H9 (cell line): ENCODE data around the gene TGFBR2. TPM values are rescaled to one million over a fixed set of nuclear protein-coding genes. Genes with fewer than 3 reads are reported as not detected.

Source experiments
- DNase-seq: peaks from one replicate; pipeline ENCODE4 v3.0.0-alpha.2; 2017
- H2AFZ ChIP-seq: one replicate; pipeline ENCODE4 v1.6.1; 2013; ENCODE audit warnings: mild to moderate bottlenecking, low read length, control low read depth, moderate library complexity
- H2AK5ac ChIP-seq: 2 replicates; pipeline ENCODE4 v1.6.1; 2013; ENCODE audit warnings: low read length, control low read depth, mixed read lengths; ENCODE audit not compliant: insufficient read length
- H2BK120ac ChIP-seq: one replicate; pipeline ENCODE4 v1.6.1; 2013; ENCODE audit warnings: low read depth, mild to moderate bottlenecking, low read length, control low read depth, inconsistent platforms; ENCODE audit not compliant: poor library complexity, severe bottlenecking
- H2BK12ac ChIP-seq: 2 replicates; pipeline ENCODE4 v1.6.1; 2013; ENCODE audit warnings: low read length, control low read depth, mixed read lengths, low read depth; ENCODE audit not compliant: insufficient read length
- H2BK15ac ChIP-seq: 2 replicates; pipeline ENCODE4 v1.6.1; 2013; ENCODE audit warnings: low read depth, low read length, control low read depth
- H2BK20ac ChIP-seq: one replicate; pipeline ENCODE4 v1.6.1; 2013; ENCODE audit warnings: low read depth, mild to moderate bottlenecking, low read length, control low read depth, inconsistent platforms; ENCODE audit not compliant: poor library complexity, severe bottlenecking
- H2BK5ac ChIP-seq: 2 replicates; pipeline ENCODE4 v1.6.1; 2013; ENCODE audit warnings: low read length, control low read depth, mixed read lengths; ENCODE audit not compliant: insufficient read length
- H3K14ac ChIP-seq: 2 replicates; pipeline ENCODE4 v1.6.1; 2013; ENCODE audit warnings: low read length, control low read depth; ENCODE audit not compliant: insufficient read depth
- H3K18ac ChIP-seq: 2 replicates; pipeline ENCODE4 v1.6.1; 2013; ENCODE audit warnings: low read depth, mild to moderate bottlenecking, mixed read lengths, low read length, control low read depth; ENCODE audit not compliant: insufficient read length
- H3K23ac ChIP-seq: 2 replicates; pipeline ENCODE4 v1.6.1; 2013; ENCODE audit warnings: low read length, control low read depth, mixed read lengths, low read depth; ENCODE audit not compliant: insufficient read length
- H3K23me2 ChIP-seq: 2 replicates; pipeline ENCODE4 v1.6.1; 2013; ENCODE audit warnings: low read depth, mild to moderate bottlenecking, mixed read lengths, low read length, control low read depth; ENCODE audit not compliant: insufficient read length, poor library complexity, severe bottlenecking
- H3K27ac ChIP-seq: 2 replicates; pipeline ENCODE4 v1.5.1; 2013; ENCODE audit warnings: low read length, control low read depth, mixed read lengths, low read depth; ENCODE audit not compliant: insufficient read length
- H3K27me3 ChIP-seq: 2 replicates; pipeline ENCODE4 v1.6.1; 2013; ENCODE audit warnings: low read length, control low read depth, inconsistent platforms; ENCODE audit not compliant: insufficient read depth
- H3K4ac ChIP-seq: 2 replicates; pipeline ENCODE4 v1.6.1; 2013; ENCODE audit warnings: low read depth, mild to moderate bottlenecking, control low read depth, inconsistent platforms, low read length, moderate library complexity
- H3K4me1 ChIP-seq: 2 replicates; pipeline ENCODE4 v1.6.1; 2013; ENCODE audit warnings: low read length, control low read depth, inconsistent platforms; ENCODE audit not compliant: insufficient read depth
- H3K4me2 ChIP-seq: 2 replicates; pipeline ENCODE4 v1.6.1; 2013; ENCODE audit warnings: low read length, control low read depth, mixed read lengths; ENCODE audit not compliant: insufficient read length, insufficient read depth
- H3K56ac ChIP-seq: 2 replicates; pipeline ENCODE4 v1.6.1; 2013; ENCODE audit warnings: low read depth, mild to moderate bottlenecking, mixed read lengths, low read length, control low read depth; ENCODE audit not compliant: insufficient read length
- H3K79me1 ChIP-seq: 2 replicates; pipeline ENCODE4 v1.6.1; 2013; ENCODE audit warnings: low read depth, mild to moderate bottlenecking, moderate library complexity, low read length, control low read depth, inconsistent platforms; ENCODE audit not compliant: insufficient read depth, poor library complexity, severe bottlenecking
- H3K79me2 ChIP-seq: 2 replicates; pipeline ENCODE4 v1.6.1; 2013; ENCODE audit warnings: low read length, control low read depth, inconsistent platforms; ENCODE audit not compliant: insufficient read depth
- H3K9ac ChIP-seq: 2 replicates; pipeline ENCODE4 v1.6.1; 2013; ENCODE audit warnings: low read length, control low read depth, mixed read lengths; ENCODE audit not compliant: insufficient read length; ENCODE audit errors: extremely low read depth
- H3K9me3 ChIP-seq: one replicate; pipeline ENCODE4 v1.6.1; 2013; ENCODE audit warnings: low read depth, low read length, inconsistent platforms; ENCODE audit not compliant: control insufficient read depth
- H3T11ph ChIP-seq: one replicate; pipeline ENCODE4 v1.6.1; 2013; ENCODE audit warnings: mild to moderate bottlenecking, low read length, control low read depth, inconsistent platforms
- H4K20me1 ChIP-seq: one replicate; pipeline ENCODE4 v1.6.1; 2013; ENCODE audit not compliant: control insufficient read depth, insufficient read length, insufficient read depth
- H4K5ac ChIP-seq: 2 replicates; pipeline ENCODE4 v1.6.1; 2013; ENCODE audit warnings: low read depth, mild to moderate bottlenecking, mixed read lengths, low read length, control low read depth; ENCODE audit not compliant: insufficient read length
- H4K8ac ChIP-seq: replicated peaks from 2 replicates; pipeline ENCODE4 v1.6.1; 2013; ENCODE audit warnings: low read length, control low read depth, mixed read lengths, low read depth; ENCODE audit not compliant: insufficient read length
- H4K91ac ChIP-seq: 2 replicates; pipeline ENCODE4 v1.6.1; 2013; ENCODE audit warnings: low read depth, mild to moderate bottlenecking, moderate library complexity, mixed read lengths, low read length, control low read depth; ENCODE audit not compliant: insufficient read length
- H3K27ac Mint-ChIP-seq, 3 experiments: 2 replicates in 2 of 3; 3 replicates in 1 of 3; pipeline ENCODE4 v1.8.0; 2020 to 2021; ENCODE audit warnings: mixed read lengths in 3 of 3, mild to moderate bottlenecking in 1 of 3, moderate library complexity in 1 of 3
- H3K27me3 Mint-ChIP-seq: 2 replicates; pipeline ENCODE4 v1.8.0; 2021; ENCODE audit warnings: low read depth, mild to moderate bottlenecking, moderate library complexity, mixed read lengths
- H3K36me3 Mint-ChIP-seq, 3 experiments: 2 replicates in 2 of 3; 3 replicates in 1 of 3; pipeline ENCODE4 v1.8.0; 2020 to 2021; ENCODE audit warnings: low read depth in 3 of 3, mixed read lengths in 3 of 3; ENCODE audit not compliant: insufficient read depth in 1 of 3
- H3K4me1 Mint-ChIP-seq, 2 experiments: 2 replicates each; pipeline ENCODE4 v1.8.0; 2020; ENCODE audit warnings: mixed read lengths in 2 of 2
- H3K4me3 Mint-ChIP-seq, 2 experiments: 2 replicates in 1 of 2; 3 replicates in 1 of 2; pipeline ENCODE4 v1.8.0; 2020 to 2021; ENCODE audit warnings: mild to moderate bottlenecking in 2 of 2, mixed read lengths in 2 of 2, moderate library complexity in 1 of 2
- H3K9me3 Mint-ChIP-seq, 2 experiments: 2 replicates in 1 of 2; 3 replicates in 1 of 2; pipeline ENCODE4 v1.8.0; 2020; ENCODE audit warnings: mild to moderate bottlenecking in 2 of 2, mixed read lengths in 2 of 2, moderate library complexity in 1 of 2
- CTCF ChIP-seq: fragments of 200-600 bp; sonication (generic); conservative IDR thresholded peaks from 3 replicates; pipeline ENCODE4 v1.8.0; 2021; ENCODE audit warnings: antibody characterized with exemption, mild to moderate bottlenecking
- WGBS: extraction: QIAGEN DNeasy Blood & Tissue Kit; methylation state at CpG from one replicate; pipeline ENCODE4 v1.1.7; 2013; ENCODE audit warnings: missing lambda C conversion rate, low lambda C conversion rate, mixed read lengths; ENCODE audit not compliant: insufficient read length; ENCODE audit errors: extremely low coverage; 5-methylcytosine and 5-hydroxymethylcytosine counted together
- total RNA-seq: library from RNA; stranded (reverse); gene quantifications from 2 replicates; pipeline ENCODE4 v1.2.1, GENCODE V29; 2021

TGFBR2 gene
- total RNA-seq, 1 experiment from 2014 or later = 10.6 TPM

GRCh38 chr3:30597131-30597768 lies 9.2 kb upstream of the TGFBR2 start:
- Histone ChIP-seq H3K27ac (no peak overlapping the region), H2BK12ac (no peak overlapping the region), H3K4ac (no peak overlapping the region), H3K4me2 (no peak overlapping the region), H4K5ac (no peak overlapping the region), H2BK120ac (no peak overlapping the region), H2AFZ (no peak overlapping the region), H3K9ac (no peak overlapping the region), H3K4me1 (no peaks in the 10 kb centered on the region), H2AK5ac (no peak overlapping the region), H4K8ac (no peak overlapping the region), H3K79me1 (no peaks in the 10 kb centered on the region), H2BK5ac (no peak overlapping the region), H3K23ac (no peak overlapping the region), H4K20me1 (no peaks in the 10 kb centered on the region), H3K14ac (no peak overlapping the region), H3K23me2 (no peaks in the 10 kb centered on the region), H4K91ac (no peak overlapping the region), H3K9me3 (no peaks in the 10 kb centered on the region), H3K79me2 (no peaks in the 10 kb centered on the region), H3K56ac (no peak overlapping the region), H3K27me3 (no peaks in the 10 kb centered on the region), H3T11ph (no peak overlapping the region), H2BK15ac (no peak overlapping the region), H3K18ac (no peak overlapping the region), H2BK20ac (no peak overlapping the region)
- Mint-ChIP-seq H3K4me3 (no peak overlapping the region), H3K27me3 (no peaks in the 10 kb centered on the region), H3K36me3 (peaks cover 0 to 4% (median 2%) of the 10 kb centered on the region in 3 experiments; a peak in 3 of 7 replicates), H3K27ac (no peak overlapping the region), H3K4me1 (no peaks in the 10 kb centered on the region), H3K9me3 (peaks cover 0 to 2% of the 10 kb centered on the region in 2 experiments; a peak in 1 of 5 replicates)
- DNase-seq = no peak
- no peak for TF ChIP-seq CTCF
- no CpG with 5 or more reads among the region's 1 CpG for WGBS
